ENCODE measurements around the gene HOXC9.

HOXC9 gene

GRCh38 chr12:53963434-53964314 is 36.3 kb upstream of the HOXC9 start:
- DNase-seq (ENCODE audit: low spot score): no peak

GRCh38 chr12:53964315-53964713 is 35.6 kb upstream of the HOXC9 start:
- no peak for DNase-seq (ENCODE audit: low spot score)

- DNase-seq (ENCODE audit: low spot score): no peak
Measured at GRCh38 chr12:53965281-53966084, 34.5 kb upstream of the HOXC9 start.

- DNase-seq (ENCODE audit: low spot score): no peak
Measured at GRCh38 chr12:53966085-53966384, 33.9 kb upstream of the HOXC9 start.

- DNase-seq (ENCODE audit: low spot score): no peak
Measured at GRCh38 chr12:53966385-53967133, 33.4 kb upstream of the HOXC9 start.

GRCh38 chr12:53967421-53967925 is 32.5 kb upstream of the HOXC9 start:
- DNase-seq (ENCODE audit: low spot score): no peak

GRCh38 chr12:53968214-53969127 is 31.5 kb upstream of the HOXC9 start:
- no peak for DNase-seq (ENCODE audit: low spot score)

- no peak for DNase-seq (ENCODE audit: low spot score)
Measured at GRCh38 chr12:53969588-53970259, 30.2 kb upstream of the HOXC9 start.

- no peak for DNase-seq (ENCODE audit: low spot score)
Measured at GRCh38 chr12:53970451-53970850, 29.5 kb upstream of the HOXC9 start.

- DNase-seq (ENCODE audit: low spot score): no peak
Measured at GRCh38 chr12:53971129-53971528, 28.8 kb upstream of the HOXC9 start.

- DNase-seq (ENCODE audit: low spot score): no peak
Measured at GRCh38 chr12:53971686-53972085, 28.3 kb upstream of the HOXC9 start.

GRCh38 chr12:53972152-53972702 is 27.7 kb upstream of the HOXC9 start:
- peak; percentile 63 for DNase-seq (ENCODE audit: low spot score)

GRCh38 chr12:53972722-53973235 is 27.2 kb upstream of the HOXC9 start, which contains the start of gene HOXC11:
Gene HOXC11, plus strand, starts transcription at chr12:53973126. Its CDS starts 116 bp downstream, at chr12:53973242.
- no peak for DNase-seq (ENCODE audit: low spot score)

- peak; percentile 60 for DNase-seq (ENCODE audit: low spot score)
Measured at GRCh38 chr12:53973236-53974042, 26.5 kb upstream of the HOXC9 start.

GRCh38 chr12:53974084-53975063 is 25.6 kb upstream of the HOXC9 start, which contains the start of gene HOTAIR:
Gene HOTAIR, minus strand, starts transcription at chr12:53974954.
- DNase-seq (ENCODE audit: low spot score): peak; percentile 68

- no peak for DNase-seq (ENCODE audit: low spot score)
Measured at GRCh38 chr12:53975064-53975471, 24.9 kb upstream of the HOXC9 start.

GRCh38 chr12:53975479-53976152 is 24.3 kb upstream of the HOXC9 start:
- DNase-seq (ENCODE audit: low spot score): no peak
